ENCODE measurements around the gene MYT1. TPM values are rescaled to one million over a fixed set of nuclear protein-coding genes. Genes with fewer than 3 reads are reported as not detected.

The MYT1 gene
- total RNA-seq, 2 donors from 2014 or later, result 2.4 to 4.5 TPM

DNA sequence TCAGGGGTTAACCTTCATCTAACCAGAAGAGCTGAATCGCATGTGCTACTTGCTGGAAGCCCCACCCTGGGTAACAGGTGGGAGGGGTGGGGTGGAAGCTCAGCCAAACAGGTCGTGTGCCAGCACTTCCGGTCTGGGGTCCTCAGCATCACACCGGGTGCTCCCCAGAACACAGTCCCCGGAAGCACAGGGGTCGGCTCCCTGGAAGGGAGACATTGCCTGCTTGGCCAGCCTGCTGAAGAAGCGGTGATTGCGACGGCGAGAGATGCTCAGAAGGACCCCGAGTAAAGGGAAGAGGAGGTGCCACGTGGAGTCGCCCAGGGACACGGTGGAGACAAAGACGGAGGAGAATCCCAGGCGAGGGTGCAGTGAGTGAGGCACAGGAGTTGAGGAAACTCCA, 36.5 kb downstream of the MYT1 start:
- peaks cover 3% of the 10 kb centered on the region for H3K9me3 Mint-ChIP-seq
- H3K36me3 Mint-ChIP-seq (ENCODE audit: low read depth), result peaks cover 22% of the 10 kb centered on the region
- H3K4me1 Mint-ChIP-seq, result no peaks in the 10 kb centered on the region
- H3K4me3 ChIP-seq (ENCODE audit: low read length), result no peak overlapping the region
- H3K9me3 ChIP-seq (ENCODE audit: control insufficient read depth, low read length), result no peaks in the 10 kb centered on the region
- WGBS, 2 experiments (ENCODE audit: insufficient coverage in 1 of 2, insufficient read length in 1 of 2), result 89 to 93% methylated on average over 16 of the region's 16 CpGs
- no peaks in the 10 kb centered on the region for H3K27me3 ChIP-seq (ENCODE audit: control insufficient read depth, insufficient read depth, low read length, poor library complexity, severe bottlenecking)
- H3K27ac ChIP-seq (ENCODE audit: low read depth, low read length), result no peak overlapping the region
- H3K27me3 Mint-ChIP-seq (ENCODE audit: insufficient read depth), result no peaks in the 10 kb centered on the region
- TF ChIP-seq, protein P1, sequence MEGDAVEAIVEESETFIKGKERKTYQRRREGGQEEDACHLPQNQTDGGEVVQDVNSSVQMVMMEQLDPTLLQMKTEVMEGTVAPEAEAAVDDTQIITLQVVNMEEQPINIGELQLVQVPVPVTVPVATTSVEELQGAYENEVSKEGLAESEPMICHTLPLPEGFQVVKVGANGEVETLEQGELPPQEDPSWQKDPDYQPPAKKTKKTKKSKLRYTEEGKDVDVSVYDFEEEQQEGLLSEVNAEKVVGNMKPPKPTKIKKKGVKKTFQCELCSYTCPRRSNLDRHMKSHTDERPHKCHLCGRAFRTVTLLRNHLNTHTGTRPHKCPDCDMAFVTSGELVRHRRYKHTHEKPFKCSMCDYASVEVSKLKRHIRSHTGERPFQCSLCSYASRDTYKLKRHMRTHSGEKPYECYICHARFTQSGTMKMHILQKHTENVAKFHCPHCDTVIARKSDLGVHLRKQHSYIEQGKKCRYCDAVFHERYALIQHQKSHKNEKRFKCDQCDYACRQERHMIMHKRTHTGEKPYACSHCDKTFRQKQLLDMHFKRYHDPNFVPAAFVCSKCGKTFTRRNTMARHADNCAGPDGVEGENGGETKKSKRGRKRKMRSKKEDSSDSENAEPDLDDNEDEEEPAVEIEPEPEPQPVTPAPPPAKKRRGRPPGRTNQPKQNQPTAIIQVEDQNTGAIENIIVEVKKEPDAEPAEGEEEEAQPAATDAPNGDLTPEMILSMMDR (conservative IDR thresholded peaks at IDR 0.05), result no peak
- H3K27ac Mint-ChIP-seq, result no peak overlapping the region
- H3K4me3 Mint-ChIP-seq, result no peak overlapping the region
- no peaks in the 10 kb centered on the region for H3K36me3 ChIP-seq (ENCODE audit: control insufficient read depth, insufficient read depth, low read length)
- H3K9ac ChIP-seq (ENCODE audit: extremely low read depth, low read length, poor library complexity, severe bottlenecking), result no peak overlapping the region
- no peaks in the 10 kb centered on the region for H3K4me1 ChIP-seq (ENCODE audit: control insufficient read depth, insufficient read depth, low read length)
- no peak for DNase-seq

DNA sequence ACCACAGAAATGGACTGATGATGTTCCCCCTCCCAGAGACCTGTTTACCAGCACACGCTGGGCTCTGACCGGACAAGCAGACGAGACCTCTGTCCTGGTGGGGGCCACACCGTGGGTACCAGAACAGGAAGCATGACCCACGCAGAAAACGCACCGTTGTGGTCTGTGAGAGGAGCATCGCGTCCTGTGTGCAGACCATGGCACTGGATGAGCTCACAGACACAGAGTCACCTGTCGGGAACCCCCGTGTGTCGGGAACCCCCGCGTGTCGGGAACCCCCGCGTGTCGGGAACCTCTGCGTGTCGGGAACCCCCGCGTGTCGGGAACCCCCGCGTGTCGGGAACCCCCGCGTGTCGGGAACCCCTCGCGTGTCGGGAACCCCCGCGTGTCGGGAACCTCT, 37.4 kb downstream of the MYT1 start:
- Histone ChIP-seq H3K9ac (ENCODE audit: extremely low read depth, low read length, poor library complexity, severe bottlenecking) (no peak overlapping the region), H3K9me3 (ENCODE audit: control insufficient read depth, low read length) (no peaks in the 10 kb centered on the region), H3K36me3 (ENCODE audit: control insufficient read depth, insufficient read depth, low read length) (no peaks in the 10 kb centered on the region), H3K4me1 (ENCODE audit: control insufficient read depth, insufficient read depth, low read length) (no peaks in the 10 kb centered on the region), H3K27me3 (ENCODE audit: control insufficient read depth, insufficient read depth, low read length, poor library complexity, severe bottlenecking) (no peaks in the 10 kb centered on the region), H3K4me3 (ENCODE audit: low read length) (no peak overlapping the region), H3K27ac (ENCODE audit: low read depth, low read length) (no peak overlapping the region)
- H3K36me3 Mint-ChIP-seq (ENCODE audit: low read depth), result peaks cover 22% of the 10 kb centered on the region
- H3K9me3 Mint-ChIP-seq, result peaks cover 3% of the 10 kb centered on the region
- H3K4me3 Mint-ChIP-seq, result no peak overlapping the region
- H3K4me1 Mint-ChIP-seq, result no peaks in the 10 kb centered on the region
- H3K27me3 Mint-ChIP-seq (ENCODE audit: insufficient read depth), result no peaks in the 10 kb centered on the region
- TF ChIP-seq, protein P1 (conservative IDR thresholded peaks at IDR 0.05), result no peak
- DNase-seq, result no peak
- no peak overlapping the region for H3K27ac Mint-ChIP-seq
- WGBS, 2 experiments (ENCODE audit: insufficient coverage in 1 of 2, insufficient read length in 1 of 2), result 92 to 94% methylated on average over 12 to 35 of the region's 35 CpGs

DNA sequence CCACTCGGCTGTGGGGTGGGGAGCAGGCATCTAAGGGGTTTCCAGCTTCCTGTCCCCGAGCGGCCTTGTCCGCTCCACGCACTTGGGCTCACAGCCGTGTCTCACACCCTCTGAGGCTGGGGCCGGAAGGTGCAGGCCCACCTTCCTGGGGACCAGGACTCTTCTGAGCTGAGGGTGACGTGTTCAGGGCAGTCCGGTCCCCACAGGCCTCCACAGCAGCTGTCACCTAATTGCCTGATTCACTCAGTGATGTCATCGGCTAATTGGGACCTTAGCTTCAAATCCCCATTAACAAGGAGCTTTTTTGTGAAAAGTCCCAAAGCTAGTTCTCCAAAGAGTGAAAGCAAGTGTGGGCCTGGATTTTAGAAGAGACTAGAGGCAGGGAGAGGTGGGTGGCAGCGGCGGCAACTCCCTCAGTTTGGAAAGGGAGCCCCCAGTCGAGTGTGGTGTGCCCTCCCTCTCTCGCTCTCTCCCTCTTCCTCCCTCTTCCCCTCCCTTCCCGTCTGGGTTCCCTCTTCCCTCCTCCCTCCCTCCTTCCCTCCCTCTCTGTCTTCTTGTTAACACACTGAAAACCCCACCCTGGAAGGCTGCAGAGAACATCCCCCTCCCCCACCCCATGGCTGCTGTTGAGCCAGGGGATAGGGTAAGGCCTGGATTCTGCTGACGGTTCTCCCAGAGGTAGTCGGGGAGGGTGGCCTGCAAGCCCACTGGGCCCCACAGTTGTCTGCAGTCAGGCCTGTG, 39.0 kb downstream of the MYT1 start:
- no peaks in the 10 kb centered on the region for H3K36me3 ChIP-seq (ENCODE audit: control insufficient read depth, insufficient read depth, low read length)
- H3K27ac ChIP-seq (ENCODE audit: low read depth, low read length), result no peak overlapping the region
- H3K9me3 ChIP-seq (ENCODE audit: control insufficient read depth, low read length), result no peaks in the 10 kb centered on the region
- no peaks in the 10 kb centered on the region for H3K4me1 ChIP-seq (ENCODE audit: control insufficient read depth, insufficient read depth, low read length)
- TF ChIP-seq, protein P1 (conservative IDR thresholded peaks at IDR 0.05), result no peak
- Mint-ChIP-seq H3K9me3 (peaks cover 3% of the 10 kb centered on the region), H3K27me3 (ENCODE audit: insufficient read depth) (no peaks in the 10 kb centered on the region), H3K27ac (no peak overlapping the region), H3K4me3 (no peak overlapping the region), H3K36me3 (ENCODE audit: low read depth) (peaks cover 22% of the 10 kb centered on the region), H3K4me1 (no peaks in the 10 kb centered on the region)
- H3K27me3 ChIP-seq (ENCODE audit: control insufficient read depth, insufficient read depth, low read length, poor library complexity, severe bottlenecking), result no peaks in the 10 kb centered on the region
- no peak for DNase-seq
- no peak overlapping the region for H3K9ac ChIP-seq (ENCODE audit: extremely low read depth, low read length, poor library complexity, severe bottlenecking)
- H3K4me3 ChIP-seq (ENCODE audit: low read length), result no peak overlapping the region
- WGBS, 2 experiments (ENCODE audit: insufficient coverage in 1 of 2, insufficient read length in 1 of 2), result 85 to 87% methylated on average over 12 to 17 of the region's 17 CpGs

Measured in endodermal cell (in vitro differentiated cells).